Nephron (organoid): ENCODE results near the gene TMCC2.
A peak's percentile ranks its signal among the peaks of the same experiment; 100 is the strongest.

ENCODE experiments used
- H3K27ac Mint-ChIP-seq, 3 experiments: 2 replicates each; pipeline ENCODE4 v1.8.0; 2020; ENCODE audit warnings: mixed read lengths in 3 of 3, mild to moderate bottlenecking in 2 of 3, moderate library complexity in 1 of 3
- H3K27me3 Mint-ChIP-seq: 2 replicates; pipeline ENCODE4 v1.8.0; 2021; ENCODE audit warnings: low read depth, mild to moderate bottlenecking, moderate library complexity, mixed read lengths
- H3K36me3 Mint-ChIP-seq: 2 replicates; pipeline ENCODE4 v1.8.0; 2020; ENCODE audit warnings: low read depth, mixed read lengths
- H3K4me1 Mint-ChIP-seq: 2 replicates; pipeline ENCODE4 v1.8.0; 2020; ENCODE audit warnings: mixed read lengths
- H3K4me3 Mint-ChIP-seq, 3 experiments: 2 replicates each; pipeline ENCODE4 v1.8.0; 2020; ENCODE audit warnings: mild to moderate bottlenecking in 3 of 3, mixed read lengths in 3 of 3, moderate library complexity in 2 of 3
- H3K9me3 Mint-ChIP-seq: 2 replicates; pipeline ENCODE4 v1.8.0; 2020; ENCODE audit warnings: mixed read lengths
- CTCF ChIP-seq, 3 experiments: fragments of 200-600 bp; sonication (generic); IDR thresholded peaks; one replicate each; pipeline ENCODE4 v1.5.0; 2021; ENCODE audit warnings: antibody characterized with exemption in 3 of 3; ENCODE audit not compliant: unreplicated experiment in 3 of 3

TMCC2 gene

GRCh38 chr1:205298191-205298994, 70.6 kb downstream of the TMCC2 start:
- Mint-ChIP-seq H3K9me3 (no peaks in the 10 kb centered on the region), H3K27ac (peak overlapping the region; percentile 76 to 95 (median 89)), H3K4me3 (peak overlapping the region in 1 of 3 experiments; percentile 32), H3K27me3 (no peaks in the 10 kb centered on the region), H3K4me1 (peaks cover 61% of the 10 kb centered on the region), H3K36me3 (peaks cover 6% of the 10 kb centered on the region)
- no peak for TF ChIP-seq CTCF (IDR thresholded peaks at IDR 0.05; ENCODE audit: unreplicated experiment in 3 of 3)

- Mint-ChIP-seq H3K4me1 (peaks cover 50% of the 10 kb centered on the region), H3K4me3 (peak overlapping the region in 1 of 3 experiments; percentile 67), H3K9me3 (no peaks in the 10 kb centered on the region), H3K27ac (peak overlapping the region; percentile 94 to 99 (median 96)), H3K36me3 (peaks cover 14% of the 10 kb centered on the region), H3K27me3 (no peaks in the 10 kb centered on the region)
- no peak for TF ChIP-seq CTCF (IDR thresholded peaks at IDR 0.05; ENCODE audit: unreplicated experiment in 3 of 3)
Measured at GRCh38 chr1:205300149-205300548, 72.4 kb downstream of the TMCC2 start.

- Mint-ChIP-seq H3K4me1 (peaks cover 41% of the 10 kb centered on the region), H3K27ac (peak overlapping the region; percentile 94 to 99 (median 96)), H3K27me3 (no peaks in the 10 kb centered on the region), H3K36me3 (peaks cover 21% of the 10 kb centered on the region), H3K9me3 (no peaks in the 10 kb centered on the region), H3K4me3 (peak overlapping the region in 2 of 3 experiments; percentile 14 to 67)
- no peak for TF ChIP-seq CTCF (IDR thresholded peaks at IDR 0.05; ENCODE audit: unreplicated experiment in 3 of 3)
Measured at GRCh38 chr1:205301205-205301821, 73.6 kb downstream of the TMCC2 start.

GRCh38 chr1:205301842-205302588, 74.3 kb downstream of the TMCC2 start:
- TF ChIP-seq CTCF (IDR thresholded peaks at IDR 0.05; ENCODE audit: unreplicated experiment in 3 of 3): no peak
- Mint-ChIP-seq H3K9me3 (no peaks in the 10 kb centered on the region), H3K36me3 (peaks cover 28% of the 10 kb centered on the region), H3K4me1 (peaks cover 39% of the 10 kb centered on the region), H3K27ac (peak overlapping the region; percentile 94 to 99 (median 96)), H3K4me3 (peak overlapping the region in 1 of 3 experiments; percentile 67), H3K27me3 (no peaks in the 10 kb centered on the region)

GRCh38 chr1:205303247-205303888, 75.6 kb downstream of the TMCC2 start:
- Mint-ChIP-seq H3K9me3 (no peaks in the 10 kb centered on the region), H3K4me3 (no peak overlapping the region), H3K27ac (peak overlapping the region in 1 of 3 experiments; percentile 72), H3K4me1 (peaks cover 32% of the 10 kb centered on the region), H3K36me3 (peaks cover 38% of the 10 kb centered on the region), H3K27me3 (no peaks in the 10 kb centered on the region)
- TF ChIP-seq CTCF (IDR thresholded peaks at IDR 0.05; ENCODE audit: unreplicated experiment in 3 of 3): no peak
